Keratinocyte (primary cell): ENCODE results near the gene DOCK1. TPM values are rescaled to one million over a fixed set of nuclear protein-coding genes. Genes with fewer than 3 reads are reported as not detected.

Experiments used
- DNase-seq: peaks from one replicate; pipeline ENCODE4 v3.0.0-alpha.2; 2011; ENCODE audit warnings: low read depth, missing footprints, low spot score
- FAIRE-seq: peaks from 2 replicates; lab custom pipeline; 2011; peaks lifted over from hg19 to GRCh38; lab: Jason Lieb, UNC
- H2AFZ ChIP-seq: 2 replicates; pipeline ENCODE4 v1.6.0; 2012; ENCODE audit warnings: low read length, control low read depth, inconsistent platforms; ENCODE audit not compliant: control insufficient read depth
- H3K27ac ChIP-seq: 2 replicates; pipeline ENCODE4 v1.5.1; 2011; ENCODE audit warnings: low read length; ENCODE audit not compliant: control insufficient read depth, insufficient read depth
- H3K27me3 ChIP-seq: 3 replicates; pipeline ENCODE4 v1.6.0; 2011; ENCODE audit warnings: low read length; ENCODE audit not compliant: control insufficient read depth, insufficient read depth; ENCODE audit errors: extremely low read depth
- H3K36me3 ChIP-seq, 2 experiments: 2 replicates in 1 of 2; 3 replicates in 1 of 2; pipeline ENCODE4 v1.5.1; 2011; ENCODE audit warnings: low read length in 2 of 2, mild to moderate bottlenecking in 1 of 2; ENCODE audit not compliant: control insufficient read depth in 2 of 2, insufficient read depth in 2 of 2; ENCODE audit errors: extremely low read depth in 1 of 2
- H3K4me1 ChIP-seq: 3 replicates; pipeline ENCODE4 v1.5.1; 2011; ENCODE audit warnings: low read length; ENCODE audit not compliant: control insufficient read depth, insufficient read depth; ENCODE audit errors: extremely low read depth
- H3K4me2 ChIP-seq: 3 replicates; pipeline ENCODE4 v1.6.0; 2011; ENCODE audit warnings: low read depth, low read length; ENCODE audit not compliant: control insufficient read depth, insufficient read depth; ENCODE audit errors: extremely low read depth
- H3K4me3 ChIP-seq, 3 experiments: fragments of 200-600 bp in 1 of 3; sonication (generic) in 1 of 3; 2 replicates in 2 of 3; 3 replicates in 1 of 3; pipeline ENCODE4 v1.5.1; 2011 to 2016; ENCODE audit warnings: low read length in 3 of 3, mild to moderate bottlenecking in 3 of 3, control low read depth in 2 of 3, inconsistent platforms in 1 of 3, low read depth in 1 of 3, mixed read lengths in 1 of 3, mixed run types in 1 of 3, moderate library complexity in 1 of 3; ENCODE audit not compliant: control insufficient read depth in 2 of 3, insufficient read depth in 2 of 3; ENCODE audit errors: extremely low read depth in 1 of 3
- H3K79me2 ChIP-seq: 2 replicates; pipeline ENCODE4 v1.6.0; 2012; ENCODE audit warnings: low read length; ENCODE audit not compliant: control insufficient read depth, insufficient read depth
- H3K9ac ChIP-seq: 3 replicates; pipeline ENCODE4 v1.6.0; 2011; ENCODE audit warnings: low read length; ENCODE audit not compliant: control insufficient read depth, insufficient read depth; ENCODE audit errors: extremely low read depth
- H3K9me1 ChIP-seq: 3 replicates; pipeline ENCODE4 v1.6.0; 2011; ENCODE audit warnings: low read length; ENCODE audit not compliant: control insufficient read depth, insufficient read depth; ENCODE audit errors: extremely low read depth
- H3K9me3 ChIP-seq: 2 replicates; pipeline ENCODE4 v1.5.1; 2012; ENCODE audit warnings: low read depth, low read length; ENCODE audit not compliant: control insufficient read depth
- H4K20me1 ChIP-seq: 3 replicates; pipeline ENCODE4 v1.6.0; 2011; ENCODE audit warnings: low read length; ENCODE audit not compliant: control insufficient read depth, insufficient read depth; ENCODE audit errors: extremely low read depth
- CTCF ChIP-seq, 3 experiments: IDR thresholded peaks in 1 of 3; conservative IDR thresholded peaks in 1 of 3; optimal IDR thresholded peaks in 1 of 3; 2 replicates in 2 of 3; 3 replicates in 1 of 3; pipeline versions ENCODE3 to v1.5.1; 2011; ENCODE audit warnings: low read length in 3 of 3, mild to moderate bottlenecking in 3 of 3, moderate library complexity in 2 of 3, control low read depth in 1 of 3, inconsistent platforms in 1 of 3; ENCODE audit not compliant: insufficient read depth in 2 of 3; ENCODE audit errors: extremely low read depth in 1 of 3
- EZH2 ChIP-seq: IDR thresholded peaks from one replicate; pipeline ENCODE4 v1.6.1; 2012; ENCODE audit warnings: inconsistent platforms, mild to moderate bottlenecking, low read length, moderate library complexity
- dilution Hi-C: fragments of 300-500 bp; cut with MboI; formaldehyde crosslinking; loops from one replicate; pipeline ENCODE4 v1.7.0; 2020; ENCODE audit warnings: low sequenced_read_pairs; ENCODE audit not compliant: extremely low pct_ligation_motif_present
- polyA plus RNA-seq, 5 experiments: library from polyadenylated mRNA; depleted of rRNA in 3 of 5; stranded (reverse) in 3 of 5; stranded (forward) in 1 of 5; unstranded in 1 of 5; fragments of >200 nt; gene quantifications; 1 replicate in 1 of 5; 2 replicates in 3 of 5; 3 replicates in 1 of 5; pipeline versions ENCODE4 v1.2.1 to v1.2.3, GENCODE V29; 2011 to 2012; ENCODE audit warnings: missing spikeins in 2 of 5, low read depth in 1 of 5, low replicate concordance in 1 of 5

DOCK1 gene
- polyA plus RNA-seq, 1 donor (not counting 4 experiments of a cell fraction or from before 2014, with no cell fraction given), result 15.7 TPM

GRCh38 chr10:127415901-127416581 lies 510.8 kb downstream of the DOCK1 start:
- no peak overlapping the region for H3K27ac ChIP-seq
- H3K9me1 ChIP-seq, result no peaks in the 10 kb centered on the region
- TF ChIP-seq EZH2 (no peak), CTCF (optimal IDR thresholded peaks at IDR 0.05 in 1 of 3, IDR thresholded peaks at IDR 0.05 in 1 of 3, conservative IDR thresholded peaks at IDR 0.05 in 1 of 3; ENCODE audit: extremely low read depth in 1 of 3, insufficient read depth in 2 of 3, low read length in 3 of 3) (no peak)
- no peaks in the 10 kb centered on the region for H3K79me2 ChIP-seq
- H3K4me2 ChIP-seq, result no peak overlapping the region
- no peaks in the 10 kb centered on the region for H4K20me1 ChIP-seq
- no peak overlapping the region for H3K9ac ChIP-seq
- FAIRE-seq (no peak), DNase-seq (no peak)
- no peak overlapping the region for H3K4me3 ChIP-seq
- dilution Hi-C loops, result no loop called here
- H2AFZ ChIP-seq, result no peak overlapping the region
- H3K27me3 ChIP-seq, result no peaks in the 10 kb centered on the region
- H3K36me3 ChIP-seq, result peaks cover 8 to 14% of the 10 kb centered on the region in 2 experiments
- H3K4me1 ChIP-seq, result no peaks in the 10 kb centered on the region
- no peaks in the 10 kb centered on the region for H3K9me3 ChIP-seq

- Histone ChIP-seq H4K20me1 (no peaks in the 10 kb centered on the region), H3K36me3 (peaks cover 4 to 12% of the 10 kb centered on the region in 2 experiments), H3K9me1 (no peaks in the 10 kb centered on the region), H3K9me3 (no peaks in the 10 kb centered on the region), H3K4me2 (no peak overlapping the region), H3K4me3 (no peak overlapping the region), H3K4me1 (no peaks in the 10 kb centered on the region), H3K79me2 (no peaks in the 10 kb centered on the region), H2AFZ (no peak overlapping the region), H3K27ac (no peak overlapping the region), H3K27me3 (no peaks in the 10 kb centered on the region), H3K9ac (no peak overlapping the region)
- TF ChIP-seq EZH2 (no peak), CTCF (optimal IDR thresholded peaks at IDR 0.05 in 1 of 3, IDR thresholded peaks at IDR 0.05 in 1 of 3, conservative IDR thresholded peaks at IDR 0.05 in 1 of 3; ENCODE audit: extremely low read depth in 1 of 3, insufficient read depth in 2 of 3, low read length in 3 of 3) (no peak)
- FAIRE-seq (no peak), DNase-seq (no peak)
- dilution Hi-C loops, result no loop called here
These were observed 511.8 kb downstream of the DOCK1 start for GRCh38 chr10:127417031-127417430.
